GM19043 (cell line): ENCODE measurements around the gene RFC3.

Experiments
- ATAC-seq: cut with Tn5 transposase; IDR thresholded peaks from one replicate; pipeline ENCODE4 v1.9.1; 2021; ENCODE audit warnings: low read depth; ENCODE audit not compliant: unreplicated experiment

Gene RFC3

GRCh38 chr13:33863188-33863789 is 45.3 kb downstream of the RFC3 start:
- no peak for ATAC-seq

GRCh38 chr13:33865945-33866344 is 48.0 kb downstream of the RFC3 start:
- peak; percentile 89 for ATAC-seq

GRCh38 chr13:33867472-33867871 is 49.5 kb downstream of the RFC3 start:
- ATAC-seq, result no peak

- no peak for ATAC-seq
Observed at GRCh38 chr13:33868343-33868994, 50.5 kb downstream of the RFC3 start.

GRCh38 chr13:33869005-33869404 is 51.1 kb downstream of the RFC3 start:
- ATAC-seq, result no peak

- ATAC-seq, result no peak
Observed at GRCh38 chr13:33870046-33870668, 52.2 kb downstream of the RFC3 start.

GRCh38 chr13:33871207-33872004 is 53.5 kb downstream of the RFC3 start:
- ATAC-seq, result no peak

- ATAC-seq, result no peak
Observed at GRCh38 chr13:33872005-33872351, 54.0 kb downstream of the RFC3 start.

GRCh38 chr13:33873251-33873908 is 55.4 kb downstream of the RFC3 start:
- no peak for ATAC-seq

GRCh38 chr13:33874871-33875270 is 56.9 kb downstream of the RFC3 start:
- ATAC-seq, result no peak

GRCh38 chr13:33875618-33876401 is 57.9 kb downstream of the RFC3 start:
- ATAC-seq, result no peak

- no peak for ATAC-seq
Observed at GRCh38 chr13:33876716-33877394, 58.9 kb downstream of the RFC3 start.

- no peak for ATAC-seq
Observed at GRCh38 chr13:33879118-33879517, 61.2 kb downstream of the RFC3 start.

- no peak for ATAC-seq
Observed at GRCh38 chr13:33882804-33883203, 64.9 kb downstream of the RFC3 start.

GRCh38 chr13:33884531-33885220 is 66.7 kb downstream of the RFC3 start:
- no peak for ATAC-seq
